PC-9 (cell line): Measurements from ENCODE around the gene ZDHHC17. TPM values are rescaled to one million over a fixed set of nuclear protein-coding genes. Genes with fewer than 3 reads are reported as not detected.

ENCODE experiments used
- BruUV-seq: library from RNA; stranded (reverse); fragments of 400-500 nt; replicated peaks from 2 replicates; lab custom pipeline; 2021; lab: Mats Ljungman, UMichigan
- CTCF ChIA-PET: fragments of 300-600 bp; sonication (Branson Sonifier 250); formaldehyde crosslinking; loops from one replicate; lab custom pipeline; 2022; ENCODE audit warnings: antibody characterized with exemption; lab: Charles Lee
- POLR2A ChIA-PET: fragments of 300-600 bp; sonication (Branson Sonifier 250); formaldehyde crosslinking; loops from one replicate; lab custom pipeline; 2022; ENCODE audit warnings: antibody characterized with exemption; ENCODE audit not compliant: unreplicated experiment; lab: Charles Lee
- DNase-seq, 2 experiments: peaks; one replicate each; pipeline versions ENCODE4 v3.0.0 to v3.0.0-alpha.2; 2015 to 2022; ENCODE audit warnings: mixed read lengths in 1 of 2
- H2AFZ ChIP-seq: fragments of 200-600 bp; sonication (generic); 2 replicates; pipeline ENCODE4 v1.8.1; 2017; ENCODE audit warnings: antibody characterized with exemption
- H3F3A ChIP-seq: fragments of 200-600 bp; sonication (generic); 2 replicates; pipeline ENCODE4 v1.8.1; 2017; ENCODE audit warnings: antibody characterized with exemption, mild to moderate bottlenecking, low read depth; ENCODE audit not compliant: insufficient read depth
- H3K27ac ChIP-seq: fragments of 200-600 bp; sonication (generic); 2 replicates; pipeline ENCODE4 v1.6.1; 2016; ENCODE audit warnings: mixed run types
- H3K27me3 ChIP-seq: fragments of 200-600 bp; sonication (generic); 2 replicates; pipeline ENCODE4 v1.6.1; 2016; ENCODE audit warnings: low read depth, mixed run types; ENCODE audit not compliant: insufficient read depth
- H3K36me3 ChIP-seq: fragments of 200-600 bp; sonication (generic); 2 replicates; pipeline ENCODE4 v1.6.1; 2016; ENCODE audit warnings: low read depth, mixed run types
- H3K4me1 ChIP-seq: fragments of 200-600 bp; sonication (generic); replicated peaks from 2 replicates; pipeline ENCODE4 v1.6.1; 2016; ENCODE audit warnings: mixed run types; ENCODE audit not compliant: insufficient read depth
- H3K4me2 ChIP-seq: fragments of 200-600 bp; sonication (generic); 2 replicates; pipeline ENCODE4 v1.6.1; 2017; ENCODE audit warnings: mixed run types
- H3K4me3 ChIP-seq: fragments of 200-600 bp; sonication (generic); 2 replicates; pipeline ENCODE4 v1.6.1; 2016; ENCODE audit warnings: mixed run types
- H3K79me2 ChIP-seq: fragments of 200-600 bp; sonication (generic); 2 replicates; pipeline ENCODE4 v1.6.1; 2017; ENCODE audit warnings: low read depth, mixed run types
- H3K9me2 ChIP-seq: fragments of 200-600 bp; sonication (generic); 2 replicates; pipeline ENCODE4 v1.8.1; 2017; ENCODE audit warnings: mild to moderate bottlenecking; ENCODE audit not compliant: insufficient read depth
- H3K9me3 ChIP-seq: fragments of 200-600 bp; sonication (generic); 2 replicates; pipeline ENCODE4 v1.8.1; 2016; ENCODE audit warnings: low read depth; ENCODE audit not compliant: insufficient read depth
- H4K20me1 ChIP-seq: fragments of 200-600 bp; sonication (generic); 2 replicates; pipeline ENCODE4 v1.8.1; 2017; ENCODE audit not compliant: insufficient read depth
- EZH2 ChIP-seq: fragments of 200-600 bp; sonication (generic); IDR thresholded peaks from 2 replicates; pipeline ENCODE4 v1.8.0; 2017; ENCODE audit warnings: antibody characterized with exemption, low read depth
- intact Hi-C: fragments of 100-400 bp; cut with micrococcal nuclease; formaldehyde crosslinking; loops from one replicate; pipeline ENCODE4 v1.10.0; 2022; ENCODE audit not compliant: unreplicated experiment
- total RNA-seq: library from RNA; stranded (reverse); gene quantifications from 2 replicates; pipeline ENCODE4 v1.2.3, GENCODE V29; 2021
- TF ChIP-seq, protein P1 (sequence below): fragments of 200-600 bp; sonication (generic); conservative IDR thresholded peaks from 2 replicates; pipeline ENCODE4 v1.6.1; 2017; ENCODE audit warnings: mixed run types, antibody characterized with exemption, mild to moderate bottlenecking, moderate library complexity

The ZDHHC17 gene
- total RNA-seq, 1 experiment from 2014 or later: 24.7 TPM

DNA sequence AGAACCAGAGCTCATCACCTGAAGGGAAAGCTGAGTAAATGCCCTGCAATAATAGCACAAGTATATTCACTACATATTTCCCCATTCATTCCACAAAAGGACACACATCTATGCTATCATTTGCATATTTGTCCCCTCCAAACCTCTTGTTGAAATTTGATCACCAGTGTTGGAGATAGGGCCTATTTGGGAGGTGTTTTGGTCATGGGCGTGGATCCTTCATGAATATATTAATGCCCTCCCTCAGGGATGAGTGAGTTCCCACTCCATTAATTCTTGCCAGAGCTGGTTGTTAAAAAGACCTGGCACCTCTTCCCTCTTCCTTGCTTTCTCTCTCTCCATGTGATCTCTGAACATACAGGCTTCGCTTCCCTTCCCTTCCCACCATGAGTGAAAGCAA, 18.6 kb upstream of the ZDHHC17 start:
- intact Hi-C loops: no loop called here
- no peaks in the 10 kb centered on the region for H3K9me3 ChIP-seq

DNA sequence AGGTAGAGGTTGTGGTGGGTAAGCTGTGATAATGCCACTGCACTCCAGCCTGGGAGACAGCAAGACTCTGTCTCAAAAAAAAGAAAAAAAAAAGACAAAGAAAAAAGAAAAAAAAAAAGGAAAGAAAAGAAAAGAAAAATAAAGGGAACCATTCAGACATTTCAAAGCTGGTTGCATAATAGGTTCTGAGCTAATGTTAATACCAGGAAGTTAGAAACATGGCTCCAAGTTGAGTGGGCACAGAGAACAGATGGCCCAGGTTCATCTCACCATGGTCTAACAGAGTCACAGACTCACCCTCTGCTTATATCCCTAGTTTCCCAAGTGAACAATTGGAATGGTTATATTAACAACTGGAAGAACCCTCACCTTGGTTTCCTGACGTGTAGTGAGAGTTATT, 17.4 kb upstream of the ZDHHC17 start:
- TF ChIP-seq EZH2: no peak
- TF ChIP-seq, protein P1, sequence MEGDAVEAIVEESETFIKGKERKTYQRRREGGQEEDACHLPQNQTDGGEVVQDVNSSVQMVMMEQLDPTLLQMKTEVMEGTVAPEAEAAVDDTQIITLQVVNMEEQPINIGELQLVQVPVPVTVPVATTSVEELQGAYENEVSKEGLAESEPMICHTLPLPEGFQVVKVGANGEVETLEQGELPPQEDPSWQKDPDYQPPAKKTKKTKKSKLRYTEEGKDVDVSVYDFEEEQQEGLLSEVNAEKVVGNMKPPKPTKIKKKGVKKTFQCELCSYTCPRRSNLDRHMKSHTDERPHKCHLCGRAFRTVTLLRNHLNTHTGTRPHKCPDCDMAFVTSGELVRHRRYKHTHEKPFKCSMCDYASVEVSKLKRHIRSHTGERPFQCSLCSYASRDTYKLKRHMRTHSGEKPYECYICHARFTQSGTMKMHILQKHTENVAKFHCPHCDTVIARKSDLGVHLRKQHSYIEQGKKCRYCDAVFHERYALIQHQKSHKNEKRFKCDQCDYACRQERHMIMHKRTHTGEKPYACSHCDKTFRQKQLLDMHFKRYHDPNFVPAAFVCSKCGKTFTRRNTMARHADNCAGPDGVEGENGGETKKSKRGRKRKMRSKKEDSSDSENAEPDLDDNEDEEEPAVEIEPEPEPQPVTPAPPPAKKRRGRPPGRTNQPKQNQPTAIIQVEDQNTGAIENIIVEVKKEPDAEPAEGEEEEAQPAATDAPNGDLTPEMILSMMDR: no peak
- no peak overlapping the region for H2AFZ ChIP-seq
- CTCF ChIA-PET: no interaction called here
- no peaks in the 10 kb centered on the region for H3K79me2 ChIP-seq
- no peaks in the 10 kb centered on the region for H3K9me2 ChIP-seq
- intact Hi-C loops: no loop called here
- H3K4me3 ChIP-seq: no peak overlapping the region
- H3K27me3 ChIP-seq: no peaks in the 10 kb centered on the region
- no peak overlapping the region for H3K4me2 ChIP-seq
- H4K20me1 ChIP-seq: no peaks in the 10 kb centered on the region
- H3F3A ChIP-seq: no peaks in the 10 kb centered on the region
- POLR2A ChIA-PET: no interaction called here
- DNase-seq: no peak
- H3K9me3 ChIP-seq: no peaks in the 10 kb centered on the region
- no peaks in the 10 kb centered on the region for H3K4me1 ChIP-seq
- no peaks in the 10 kb centered on the region for H3K36me3 ChIP-seq
- no TSS peak for BruUV-seq
- no peak overlapping the region for H3K27ac ChIP-seq

More for the DNA sequence above, 18.6 kb upstream of the ZDHHC17 start:
- H3K4me2 ChIP-seq: no peak overlapping the region
- no TSS peak for BruUV-seq
- no peaks in the 10 kb centered on the region for H4K20me1 ChIP-seq
- no peak for DNase-seq
- ChIA-PET POLR2A (no interaction called here), CTCF (no interaction called here)
- no peaks in the 10 kb centered on the region for H3K9me2 ChIP-seq
- H2AFZ ChIP-seq: no peak overlapping the region
- H3K79me2 ChIP-seq: no peaks in the 10 kb centered on the region
- H3F3A ChIP-seq: no peaks in the 10 kb centered on the region
- H3K4me3 ChIP-seq: no peak overlapping the region
- no peak for TF ChIP-seq EZH2
- TF ChIP-seq, protein P1: no peak
- no peaks in the 10 kb centered on the region for H3K4me1 ChIP-seq
- no peaks in the 10 kb centered on the region for H3K36me3 ChIP-seq
- no peak overlapping the region for H3K27ac ChIP-seq
- H3K27me3 ChIP-seq: no peaks in the 10 kb centered on the region

DNA sequence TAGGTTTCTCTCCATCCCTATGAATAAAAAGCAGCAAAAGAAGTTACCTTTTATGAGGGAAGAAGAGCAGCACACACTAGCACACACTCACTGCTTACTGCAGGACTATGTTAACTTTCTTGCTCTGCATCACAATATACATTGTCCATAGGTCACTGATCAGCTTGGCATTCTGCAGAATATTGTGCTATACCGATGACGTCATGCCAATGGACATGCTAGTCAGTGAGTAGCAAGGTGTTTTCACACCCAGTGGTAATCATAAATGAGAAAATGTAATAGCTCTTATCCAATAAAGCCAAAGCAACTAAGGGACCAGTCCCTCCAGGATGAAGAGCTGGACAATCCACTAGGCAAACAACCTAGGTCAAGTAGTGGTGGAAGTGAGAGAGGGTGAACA, 16.7 kb upstream of the ZDHHC17 start:
- no peaks in the 10 kb centered on the region for H3K27me3 ChIP-seq
- no peaks in the 10 kb centered on the region for H3K36me3 ChIP-seq
- DNase-seq: no peak
- H3K79me2 ChIP-seq: no peaks in the 10 kb centered on the region
- H3F3A ChIP-seq: no peaks in the 10 kb centered on the region
- H3K4me1 ChIP-seq: no peaks in the 10 kb centered on the region
- CTCF ChIA-PET: no interaction called here
- no peaks in the 10 kb centered on the region for H3K9me2 ChIP-seq
- BruUV-seq: no TSS peak
- H3K9me3 ChIP-seq: no peaks in the 10 kb centered on the region
- H4K20me1 ChIP-seq: no peaks in the 10 kb centered on the region
- H2AFZ ChIP-seq: no peak overlapping the region
- H3K27ac ChIP-seq: no peak overlapping the region
- TF ChIP-seq, protein P1: no peak
- no peak overlapping the region for H3K4me2 ChIP-seq
- H3K4me3 ChIP-seq: no peak overlapping the region
- POLR2A ChIA-PET: no interaction called here
- intact Hi-C loops: no loop called here
